ENCODE measurements around the gene KDELR1. TPM values are rescaled to one million over a fixed set of nuclear protein-coding genes. Genes with fewer than 3 reads are reported as not detected.

The KDELR1 gene
- total RNA-seq: 152 and 170 TPM in 2 replicates

DNA sequence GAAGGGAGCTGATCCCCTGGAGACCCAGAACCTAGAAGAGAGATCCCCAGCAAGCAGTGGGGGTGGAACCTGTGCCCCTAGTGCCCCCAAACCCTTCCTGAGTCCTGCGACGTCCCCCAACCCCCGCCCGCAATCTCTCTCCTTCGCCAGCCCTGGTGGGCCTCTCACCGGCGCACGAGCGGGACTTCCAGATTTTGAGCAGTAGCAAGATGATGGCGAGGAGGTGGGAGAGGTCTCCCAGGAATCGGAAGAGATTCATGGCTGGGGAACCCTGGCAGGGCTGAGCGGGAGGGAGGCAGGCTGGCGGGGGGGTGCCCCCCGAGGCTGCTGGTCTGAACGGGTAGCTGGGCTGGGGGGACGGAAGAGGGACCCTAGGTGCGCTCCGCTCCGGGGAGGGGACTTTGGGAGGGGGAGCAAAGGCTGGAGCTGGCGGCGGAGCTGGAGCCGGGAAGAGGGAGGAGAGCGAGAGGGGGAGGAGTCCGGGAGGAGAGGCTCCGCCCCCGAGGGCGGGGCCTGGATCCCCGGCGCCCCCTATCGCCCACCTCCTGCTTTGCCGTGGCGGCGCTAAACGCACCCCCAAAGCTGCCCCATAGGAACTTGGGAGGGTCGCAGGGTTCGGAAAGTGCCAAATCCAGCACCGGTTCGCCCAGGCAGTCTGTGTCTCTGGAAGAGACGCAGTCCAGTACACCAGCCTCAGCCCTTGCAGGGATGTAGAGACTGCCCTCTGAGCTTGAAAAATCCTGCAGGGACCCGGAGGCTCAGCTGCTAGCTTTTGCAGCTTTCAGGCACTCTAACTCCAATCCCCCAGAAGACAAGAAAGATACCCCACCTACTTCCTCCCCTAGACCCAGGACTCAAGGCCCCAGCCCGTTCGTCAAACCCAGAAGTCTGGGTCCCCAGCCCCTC is at the start of gene KDELR1:
Gene KDELR1 (minus strand): TSS at position 452 of the 906 bp plus-strand sequence. CDS start 193 bp downstream, at position 259.
- peak within 1 kb of the TSS; percentile 83 for H3K4me3 ChIP-seq (ENCODE audit: low read depth, low read length)
- DNase-seq (ENCODE audit: low read depth): no peak
- TF ChIP-seq, protein P1, sequence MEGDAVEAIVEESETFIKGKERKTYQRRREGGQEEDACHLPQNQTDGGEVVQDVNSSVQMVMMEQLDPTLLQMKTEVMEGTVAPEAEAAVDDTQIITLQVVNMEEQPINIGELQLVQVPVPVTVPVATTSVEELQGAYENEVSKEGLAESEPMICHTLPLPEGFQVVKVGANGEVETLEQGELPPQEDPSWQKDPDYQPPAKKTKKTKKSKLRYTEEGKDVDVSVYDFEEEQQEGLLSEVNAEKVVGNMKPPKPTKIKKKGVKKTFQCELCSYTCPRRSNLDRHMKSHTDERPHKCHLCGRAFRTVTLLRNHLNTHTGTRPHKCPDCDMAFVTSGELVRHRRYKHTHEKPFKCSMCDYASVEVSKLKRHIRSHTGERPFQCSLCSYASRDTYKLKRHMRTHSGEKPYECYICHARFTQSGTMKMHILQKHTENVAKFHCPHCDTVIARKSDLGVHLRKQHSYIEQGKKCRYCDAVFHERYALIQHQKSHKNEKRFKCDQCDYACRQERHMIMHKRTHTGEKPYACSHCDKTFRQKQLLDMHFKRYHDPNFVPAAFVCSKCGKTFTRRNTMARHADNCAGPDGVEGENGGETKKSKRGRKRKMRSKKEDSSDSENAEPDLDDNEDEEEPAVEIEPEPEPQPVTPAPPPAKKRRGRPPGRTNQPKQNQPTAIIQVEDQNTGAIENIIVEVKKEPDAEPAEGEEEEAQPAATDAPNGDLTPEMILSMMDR (IDR thresholded peaks at IDR 0.05; ENCODE audit: insufficient read depth, low read length, poor library complexity, severe bottlenecking): peak; percentile 97
- peaks cover 32% of the 10 kb centered on the region for H3K27me3 ChIP-seq (ENCODE audit: control insufficient read depth, insufficient read depth, low read length)
- H3K36me3 ChIP-seq (ENCODE audit: control insufficient read depth, insufficient read depth, low read length): peaks cover 1% of the 10 kb centered on the region

DNA sequence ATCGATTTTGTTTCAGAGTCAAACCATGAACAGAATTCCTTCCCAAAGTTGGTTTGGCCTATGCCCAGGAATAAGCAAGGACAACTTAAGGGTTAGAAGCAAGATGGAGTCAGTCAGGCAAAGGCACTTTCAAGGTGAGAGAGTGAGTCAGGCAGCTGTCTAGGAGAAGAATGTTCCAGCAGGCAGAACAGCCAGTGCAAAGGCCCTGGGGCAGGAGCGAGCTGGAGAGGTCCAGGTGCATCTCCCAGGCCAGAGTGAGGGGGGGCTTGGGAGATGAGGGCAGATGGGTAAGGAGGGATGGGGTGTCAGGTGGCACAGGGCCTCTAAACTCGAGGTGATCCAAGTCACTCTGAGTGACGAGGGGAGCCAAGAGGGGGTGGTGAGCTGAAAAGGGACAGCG is 45.2 kb upstream of the KDELR1 start:
- TF ChIP-seq, protein P1 (IDR thresholded peaks at IDR 0.05; ENCODE audit: insufficient read depth, low read length, poor library complexity, severe bottlenecking): no peak
- Histone ChIP-seq H3K4me3 (ENCODE audit: low read depth, low read length) (no peak overlapping the region), H3K36me3 (ENCODE audit: control insufficient read depth, insufficient read depth, low read length) (no peaks in the 10 kb centered on the region), H3K27me3 (ENCODE audit: control insufficient read depth, insufficient read depth, low read length) (peaks cover 4% of the 10 kb centered on the region)
- DNase-seq (ENCODE audit: low read depth): no peak

- Histone ChIP-seq H3K4me3 (ENCODE audit: low read depth, low read length) (no peak overlapping the region), H3K36me3 (ENCODE audit: control insufficient read depth, insufficient read depth, low read length) (no peaks in the 10 kb centered on the region), H3K27me3 (ENCODE audit: control insufficient read depth, insufficient read depth, low read length) (no peaks in the 10 kb centered on the region)
- TF ChIP-seq, protein P1 (IDR thresholded peaks at IDR 0.05; ENCODE audit: insufficient read depth, low read length, poor library complexity, severe bottlenecking): no peak
- DNase-seq (ENCODE audit: low read depth): no peak
Observed at GRCh38 chr19:48433337-48433736, 42.0 kb upstream of the KDELR1 start.

DNA sequence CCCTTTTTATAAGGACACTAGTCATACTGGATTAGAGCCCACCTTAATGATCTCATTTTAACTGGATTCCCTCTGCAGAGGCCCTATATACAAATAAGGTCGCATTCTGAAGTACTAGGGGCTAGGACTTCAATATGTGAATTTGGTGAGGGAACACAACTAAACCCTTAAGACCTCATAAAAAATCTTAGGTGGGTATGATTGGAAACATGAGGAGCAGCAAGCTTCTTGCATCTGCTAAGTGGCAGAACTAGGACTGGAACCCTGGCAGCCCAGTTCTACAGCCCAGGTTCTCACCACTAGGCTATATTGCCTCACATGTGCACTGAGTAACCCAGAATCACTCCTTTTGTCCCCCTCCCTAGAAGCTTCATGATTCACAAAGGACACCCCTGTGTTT is 37.3 kb upstream of the KDELR1 start:
- Histone ChIP-seq H3K27me3 (ENCODE audit: control insufficient read depth, insufficient read depth, low read length) (no peaks in the 10 kb centered on the region), H3K36me3 (ENCODE audit: control insufficient read depth, insufficient read depth, low read length) (no peaks in the 10 kb centered on the region), H3K4me3 (ENCODE audit: low read depth, low read length) (no peak overlapping the region)
- DNase-seq (ENCODE audit: low read depth): no peak
- TF ChIP-seq, protein P1 (IDR thresholded peaks at IDR 0.05; ENCODE audit: insufficient read depth, low read length, poor library complexity, severe bottlenecking): no peak

DNA sequence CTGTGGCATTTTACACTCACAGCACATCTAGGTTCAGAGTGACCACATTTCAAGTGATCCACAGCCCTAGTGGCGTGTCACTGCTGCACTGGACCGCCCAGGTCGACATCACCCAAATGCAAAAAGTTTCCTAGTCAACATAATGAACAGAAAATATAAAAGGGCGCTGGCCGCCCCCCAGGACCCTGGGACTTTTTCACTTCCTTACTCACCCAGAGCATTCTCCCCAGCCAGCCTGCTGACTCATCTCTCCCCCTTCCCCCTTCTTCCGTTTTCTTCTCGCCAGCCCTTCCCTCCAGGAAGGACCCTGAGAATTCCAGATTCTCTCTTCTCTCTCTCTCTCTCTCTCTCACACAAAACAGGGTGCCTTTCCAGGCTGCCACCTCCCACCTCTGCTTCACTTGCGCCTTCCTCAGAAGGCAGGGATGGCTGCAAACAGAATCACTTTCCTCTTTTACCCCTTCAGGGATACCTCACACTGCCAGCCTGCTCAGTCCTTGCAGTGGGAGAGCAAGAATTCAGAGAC is 33.4 kb upstream of the KDELR1 start:
- H3K36me3 ChIP-seq (ENCODE audit: control insufficient read depth, insufficient read depth, low read length): no peaks in the 10 kb centered on the region
- H3K4me3 ChIP-seq (ENCODE audit: low read depth, low read length): no peak overlapping the region
- H3K27me3 ChIP-seq (ENCODE audit: control insufficient read depth, insufficient read depth, low read length): no peaks in the 10 kb centered on the region
- no peak for DNase-seq (ENCODE audit: low read depth)
- TF ChIP-seq, protein P1 (IDR thresholded peaks at IDR 0.05; ENCODE audit: insufficient read depth, low read length, poor library complexity, severe bottlenecking): no peak

Data from kidney epithelial cell (primary cell).